ENCODE results near the gene FAM216B. TPM values are rescaled to one million over a fixed set of nuclear protein-coding genes. Genes with fewer than 3 reads are reported as not detected.

FAM216B gene
- total RNA-seq, 1 donor from 2014 or later, result not detected

DNA sequence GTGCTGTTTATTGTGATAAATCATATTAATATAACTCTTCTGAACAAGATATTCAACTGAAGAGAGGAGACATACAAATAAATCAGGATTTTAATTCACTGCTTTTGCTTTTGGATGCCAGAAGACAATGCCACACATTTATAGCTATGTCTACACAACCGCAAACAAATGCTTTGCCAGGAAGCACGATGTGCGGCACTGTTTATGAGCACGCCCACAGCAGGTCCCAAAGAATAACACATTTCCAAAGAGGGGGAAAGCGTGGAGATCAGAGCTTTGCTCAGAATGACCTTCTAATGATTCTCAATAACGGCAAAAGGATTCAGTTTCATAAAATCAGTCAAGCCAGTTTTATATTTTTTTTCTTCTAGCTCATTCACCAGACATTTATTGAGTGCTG lies 16.7 kb downstream of the FAM216B start:
- peaks cover 0 to 3% (median 0%) of the 10 kb centered on the region in 3 donors for H3K9me3 ChIP-seq (ENCODE audit: control insufficient read depth in 3 of 3, low read length in 3 of 3)
- H3K36me3 ChIP-seq (ENCODE audit: control insufficient read depth in 3 of 3, insufficient read depth in 3 of 3, low read length in 3 of 3), result no peaks in the 10 kb centered on the region
- H3K27ac ChIP-seq (ENCODE audit: low read depth, low read length), result no peak overlapping the region
- H3K4me3 ChIP-seq (ENCODE audit: low read length in 3 of 3), result no peak overlapping the region
- H3K9ac ChIP-seq (ENCODE audit: low read depth in 1 of 3, low read length in 3 of 3), result no peak overlapping the region
- no peaks in the 10 kb centered on the region for H3K4me1 ChIP-seq (ENCODE audit: control insufficient read depth in 3 of 3, insufficient read depth in 3 of 3, low read length in 3 of 3)
- peaks cover 0 to 4% (median 0%) of the 10 kb centered on the region in 3 donors for H3K27me3 ChIP-seq (ENCODE audit: control insufficient read depth in 3 of 3, insufficient read depth in 3 of 3, low read length in 3 of 3)

DNA sequence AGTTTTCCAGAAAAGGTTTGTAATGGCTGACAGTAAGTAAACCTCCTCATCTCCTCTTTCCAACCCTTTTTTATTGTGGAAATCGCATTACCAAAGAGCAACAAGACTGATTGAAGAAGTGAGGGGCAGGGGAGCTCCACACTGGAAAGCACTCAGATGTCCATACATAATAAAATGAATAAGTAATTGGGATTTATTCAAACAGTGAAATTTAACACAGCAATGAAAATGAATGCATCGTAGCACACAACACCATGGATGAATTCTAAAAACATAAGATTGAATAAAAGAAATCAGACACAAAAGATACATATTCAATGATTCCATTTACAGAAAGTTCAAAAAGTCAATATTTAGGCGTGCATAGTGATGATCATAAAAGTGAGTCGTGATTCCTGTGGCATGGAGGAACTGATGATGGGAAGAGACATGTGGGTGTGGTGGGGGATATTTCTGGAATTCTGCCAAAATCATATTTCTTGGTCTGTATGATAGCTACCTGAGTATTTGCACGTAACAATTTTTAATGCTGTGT lies 18.8 kb downstream of the FAM216B start:
- H3K9me3 ChIP-seq (ENCODE audit: control insufficient read depth in 3 of 3, low read length in 3 of 3), result peaks cover 0 to 3% (median 0%) of the 10 kb centered on the region in 3 donors
- no peak overlapping the region for H3K27ac ChIP-seq (ENCODE audit: low read depth, low read length)

DNA sequence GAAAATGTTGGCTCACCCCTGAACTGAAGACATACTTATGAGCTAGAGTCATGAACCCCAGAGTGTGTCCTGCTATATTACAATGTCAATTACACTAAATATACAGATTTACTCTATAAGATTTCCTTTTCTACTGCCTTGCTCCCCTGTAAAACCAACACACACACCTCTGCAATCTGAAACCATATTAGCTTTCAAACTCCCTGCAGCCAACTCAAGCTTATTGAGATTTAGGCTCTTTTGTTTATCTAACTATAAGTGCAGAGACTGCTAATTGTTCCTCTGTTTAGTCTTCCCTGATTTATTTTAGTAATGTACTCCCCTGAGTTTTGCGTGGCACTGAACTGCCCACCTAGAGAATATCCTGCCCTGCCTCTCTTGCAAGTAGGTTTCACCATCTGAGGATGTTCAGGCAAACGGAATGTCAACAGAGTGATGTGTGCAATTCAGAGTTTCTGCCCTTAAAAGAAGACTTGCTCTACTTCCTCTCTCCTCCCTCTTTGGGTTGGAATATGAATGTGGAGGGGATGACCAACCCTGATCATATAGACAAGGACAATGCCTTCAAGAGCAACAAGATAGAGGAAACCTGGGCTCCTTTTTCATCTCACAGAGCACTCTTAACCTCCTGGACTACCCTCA lies 22.3 kb downstream of the FAM216B start:
- Histone ChIP-seq H3K36me3 (ENCODE audit: control insufficient read depth in 3 of 3, insufficient read depth in 3 of 3, low read length in 3 of 3) (no peaks in the 10 kb centered on the region), H3K27me3 (ENCODE audit: control insufficient read depth in 3 of 3, insufficient read depth in 3 of 3, low read length in 3 of 3) (peaks cover 0 to 2% (median 0%) of the 10 kb centered on the region in 3 donors), H3K27ac (ENCODE audit: low read depth, low read length) (no peak overlapping the region)

More for the DNA sequence above, 18.8 kb downstream of the FAM216B start:
- Histone ChIP-seq H3K36me3 (ENCODE audit: control insufficient read depth in 3 of 3, insufficient read depth in 3 of 3, low read length in 3 of 3) (no peaks in the 10 kb centered on the region), H3K4me1 (ENCODE audit: control insufficient read depth in 3 of 3, insufficient read depth in 3 of 3, low read length in 3 of 3) (no peaks in the 10 kb centered on the region), H3K4me3 (ENCODE audit: low read length in 3 of 3) (no peak overlapping the region), H3K9ac (ENCODE audit: low read depth in 1 of 3, low read length in 3 of 3) (no peak overlapping the region), H3K27me3 (ENCODE audit: control insufficient read depth in 3 of 3, insufficient read depth in 3 of 3, low read length in 3 of 3) (peaks cover 0 to 4% (median 0%) of the 10 kb centered on the region in 3 donors)

DNA sequence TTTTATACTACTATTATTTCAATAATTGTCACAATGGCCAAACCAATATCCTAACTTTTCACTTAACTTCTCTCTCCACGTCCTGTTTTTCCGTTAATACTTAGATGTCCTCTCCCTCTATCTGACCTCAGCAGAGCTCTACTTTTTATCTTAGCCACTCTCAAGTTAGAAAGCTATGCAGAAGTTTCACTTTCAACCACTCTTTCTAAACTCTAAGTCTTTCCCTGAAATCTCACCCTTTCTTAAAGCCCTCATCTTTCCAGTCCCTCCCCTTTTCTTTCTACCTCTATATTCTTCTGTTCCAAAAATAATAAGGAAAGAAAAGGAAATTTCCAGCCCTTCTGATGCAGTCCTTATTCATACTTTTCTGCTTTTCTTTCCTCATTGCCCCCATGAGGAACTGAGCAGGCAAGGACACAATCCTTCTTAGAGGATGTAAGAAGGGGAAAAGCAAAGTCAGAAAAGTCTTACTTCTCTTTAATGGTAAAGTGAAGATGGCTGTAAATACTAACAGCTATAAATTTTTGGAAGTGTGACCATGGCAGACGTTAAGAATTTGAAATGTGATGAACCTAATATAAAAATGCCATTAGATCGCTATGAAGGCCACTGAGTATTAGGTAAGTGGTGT lies 23.0 kb downstream of the FAM216B start:
- Histone ChIP-seq H3K9me3 (ENCODE audit: control insufficient read depth in 3 of 3, low read length in 3 of 3) (peaks cover 0 to under 1% (median 0%) of the 10 kb centered on the region in 3 donors), H3K9ac (ENCODE audit: low read depth in 1 of 3, low read length in 3 of 3) (no peak overlapping the region), H3K36me3 (ENCODE audit: control insufficient read depth in 3 of 3, insufficient read depth in 3 of 3, low read length in 3 of 3) (no peaks in the 10 kb centered on the region), H3K27ac (ENCODE audit: low read depth, low read length) (no peak overlapping the region), H3K4me1 (ENCODE audit: control insufficient read depth in 3 of 3, insufficient read depth in 3 of 3, low read length in 3 of 3) (no peaks in the 10 kb centered on the region), H3K27me3 (ENCODE audit: control insufficient read depth in 3 of 3, insufficient read depth in 3 of 3, low read length in 3 of 3) (peaks cover 0 to 2% (median 0%) of the 10 kb centered on the region in 3 donors), H3K4me3 (ENCODE audit: low read length in 3 of 3) (no peak overlapping the region)

More for the DNA sequence above, 22.3 kb downstream of the FAM216B start:
- Histone ChIP-seq H3K9ac (ENCODE audit: low read depth in 1 of 3, low read length in 3 of 3) (no peak overlapping the region), H3K9me3 (ENCODE audit: control insufficient read depth in 3 of 3, low read length in 3 of 3) (peaks cover 0 to 3% (median 0%) of the 10 kb centered on the region in 3 donors), H3K4me3 (ENCODE audit: low read length in 3 of 3) (no peak overlapping the region), H3K4me1 (ENCODE audit: control insufficient read depth in 3 of 3, insufficient read depth in 3 of 3, low read length in 3 of 3) (no peaks in the 10 kb centered on the region)

DNA sequence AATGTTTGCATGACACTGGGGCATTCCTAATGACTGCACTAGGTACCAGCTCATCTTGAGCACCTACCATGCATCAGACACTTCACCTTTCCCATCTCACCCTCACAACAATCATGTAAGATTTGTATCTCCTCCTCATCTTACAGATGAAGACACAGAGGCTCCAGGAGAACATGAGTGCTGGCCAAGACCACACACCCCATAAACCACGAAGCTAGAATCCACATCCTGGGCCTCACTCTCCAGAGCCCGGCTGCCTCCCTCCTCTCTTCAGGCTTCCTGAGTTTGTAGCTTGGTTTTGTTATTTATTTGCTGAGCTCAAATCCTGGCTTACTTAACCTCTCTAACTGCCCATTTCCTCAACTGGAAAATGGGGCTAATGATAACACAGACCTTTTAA lies 25.9 kb downstream of the FAM216B start:
- Histone ChIP-seq H3K9me3 (ENCODE audit: control insufficient read depth in 3 of 3, low read length in 3 of 3) (no peaks in the 10 kb centered on the region), H3K27me3 (ENCODE audit: control insufficient read depth in 3 of 3, insufficient read depth in 3 of 3, low read length in 3 of 3) (peaks cover 0 to 2% (median 0%) of the 10 kb centered on the region in 3 donors), H3K4me3 (ENCODE audit: low read length in 3 of 3) (no peak overlapping the region), H3K36me3 (ENCODE audit: control insufficient read depth in 3 of 3, insufficient read depth in 3 of 3, low read length in 3 of 3) (no peaks in the 10 kb centered on the region), H3K9ac (ENCODE audit: low read depth in 1 of 3, low read length in 3 of 3) (no peak overlapping the region), H3K27ac (ENCODE audit: low read depth, low read length) (no peak overlapping the region), H3K4me1 (ENCODE audit: control insufficient read depth in 3 of 3, insufficient read depth in 3 of 3, low read length in 3 of 3) (no peaks in the 10 kb centered on the region)

DNA sequence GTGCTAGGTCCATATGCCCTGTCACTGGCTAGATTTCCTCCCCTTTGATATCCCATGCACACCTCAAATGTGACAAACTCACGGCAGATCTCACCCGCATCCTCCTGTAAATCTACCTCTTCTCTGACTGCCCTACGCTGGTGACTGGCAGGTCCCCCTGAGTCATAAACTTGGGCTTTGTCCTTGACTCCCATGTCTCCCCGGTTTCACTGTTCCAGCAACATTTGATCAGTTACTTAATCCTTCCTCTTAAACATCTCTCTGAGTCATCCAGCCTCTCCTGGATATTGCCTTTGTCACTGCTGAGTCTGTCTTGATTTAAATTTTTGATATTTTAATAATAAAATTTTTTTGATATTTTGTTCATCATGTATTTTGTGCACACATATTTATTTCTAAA lies 26.5 kb downstream of the FAM216B start:
- Histone ChIP-seq H3K9ac (ENCODE audit: low read depth in 1 of 3, low read length in 3 of 3) (no peak overlapping the region), H3K36me3 (ENCODE audit: control insufficient read depth in 3 of 3, insufficient read depth in 3 of 3, low read length in 3 of 3) (no peaks in the 10 kb centered on the region), H3K9me3 (ENCODE audit: control insufficient read depth in 3 of 3, low read length in 3 of 3) (no peaks in the 10 kb centered on the region), H3K27ac (ENCODE audit: low read depth, low read length) (no peak overlapping the region), H3K4me1 (ENCODE audit: control insufficient read depth in 3 of 3, insufficient read depth in 3 of 3, low read length in 3 of 3) (no peaks in the 10 kb centered on the region), H3K4me3 (ENCODE audit: low read length in 3 of 3) (no peak overlapping the region), H3K27me3 (ENCODE audit: control insufficient read depth in 3 of 3, insufficient read depth in 3 of 3, low read length in 3 of 3) (peaks cover 0 to 2% (median 0%) of the 10 kb centered on the region in 3 donors)

DNA sequence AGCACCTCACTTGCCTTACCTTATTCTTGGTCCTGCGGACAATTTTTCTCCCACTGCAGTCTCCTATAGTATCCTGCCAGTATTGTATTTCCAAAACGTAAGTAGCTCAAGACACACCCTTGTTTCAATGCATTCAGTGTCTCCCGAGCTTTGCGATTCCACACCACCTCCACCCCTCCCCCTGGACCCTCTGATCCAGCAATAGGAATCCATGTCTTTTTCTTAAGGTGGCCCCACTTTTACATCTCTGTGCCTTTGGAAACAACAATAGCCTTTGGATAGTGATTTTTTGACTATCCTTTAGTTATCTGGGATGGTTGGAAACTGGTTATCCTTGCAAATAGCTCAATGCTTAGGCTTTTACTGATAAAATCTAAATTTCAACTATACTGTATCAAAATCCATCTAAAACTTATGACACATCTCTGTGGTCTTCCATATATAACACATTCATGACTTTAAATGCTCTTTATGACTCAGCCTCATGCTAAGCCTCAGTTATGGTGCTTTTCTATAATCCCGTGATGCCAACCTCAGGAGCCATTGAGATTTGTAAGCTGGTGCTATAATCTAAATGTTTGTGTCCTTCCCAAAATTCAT lies 27.1 kb downstream of the FAM216B start:
- H3K9ac ChIP-seq (ENCODE audit: low read depth in 1 of 3, low read length in 3 of 3), result no peak overlapping the region
- H3K27ac ChIP-seq (ENCODE audit: low read depth, low read length), result no peak overlapping the region
- no peaks in the 10 kb centered on the region for H3K9me3 ChIP-seq (ENCODE audit: control insufficient read depth in 3 of 3, low read length in 3 of 3)
- peaks cover 0 to 2% (median 0%) of the 10 kb centered on the region in 3 donors for H3K27me3 ChIP-seq (ENCODE audit: control insufficient read depth in 3 of 3, insufficient read depth in 3 of 3, low read length in 3 of 3)
- H3K36me3 ChIP-seq (ENCODE audit: control insufficient read depth in 3 of 3, insufficient read depth in 3 of 3, low read length in 3 of 3), result no peaks in the 10 kb centered on the region
- H3K4me3 ChIP-seq (ENCODE audit: low read length in 3 of 3), result no peak overlapping the region
- no peaks in the 10 kb centered on the region for H3K4me1 ChIP-seq (ENCODE audit: control insufficient read depth in 3 of 3, insufficient read depth in 3 of 3, low read length in 3 of 3)

DNA sequence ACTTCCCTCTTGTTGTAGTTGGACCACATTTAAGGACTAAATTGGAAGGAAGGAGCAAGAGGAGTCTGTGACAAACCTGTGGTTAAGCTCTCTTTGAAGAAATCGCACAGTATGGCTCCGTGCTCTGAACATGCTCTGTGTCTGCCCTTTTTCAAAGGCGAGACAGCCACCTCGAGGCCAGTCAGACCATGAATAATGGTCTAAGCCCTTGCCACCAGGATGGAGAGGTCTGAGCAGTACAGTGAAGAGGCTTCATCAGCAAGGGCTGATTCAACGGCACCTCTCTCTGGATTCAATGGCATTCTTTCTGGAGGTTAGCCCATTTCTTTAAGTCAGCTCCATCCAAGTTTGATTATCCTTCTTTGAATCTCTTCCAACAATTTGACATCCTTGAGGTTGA lies 30.9 kb downstream of the FAM216B start:
- H3K9me3 ChIP-seq (ENCODE audit: control insufficient read depth in 3 of 3, low read length in 3 of 3), result no peaks in the 10 kb centered on the region
- no peak overlapping the region for H3K27ac ChIP-seq (ENCODE audit: low read depth, low read length)
- H3K9ac ChIP-seq (ENCODE audit: low read depth in 1 of 3, low read length in 3 of 3), result no peak overlapping the region
- no peaks in the 10 kb centered on the region for H3K4me1 ChIP-seq (ENCODE audit: control insufficient read depth in 3 of 3, insufficient read depth in 3 of 3, low read length in 3 of 3)
- no peaks in the 10 kb centered on the region for H3K27me3 ChIP-seq (ENCODE audit: control insufficient read depth in 3 of 3, insufficient read depth in 3 of 3, low read length in 3 of 3)
- no peaks in the 10 kb centered on the region for H3K36me3 ChIP-seq (ENCODE audit: control insufficient read depth in 3 of 3, insufficient read depth in 3 of 3, low read length in 3 of 3)
- no peak overlapping the region for H3K4me3 ChIP-seq (ENCODE audit: low read length in 3 of 3)

DNA sequence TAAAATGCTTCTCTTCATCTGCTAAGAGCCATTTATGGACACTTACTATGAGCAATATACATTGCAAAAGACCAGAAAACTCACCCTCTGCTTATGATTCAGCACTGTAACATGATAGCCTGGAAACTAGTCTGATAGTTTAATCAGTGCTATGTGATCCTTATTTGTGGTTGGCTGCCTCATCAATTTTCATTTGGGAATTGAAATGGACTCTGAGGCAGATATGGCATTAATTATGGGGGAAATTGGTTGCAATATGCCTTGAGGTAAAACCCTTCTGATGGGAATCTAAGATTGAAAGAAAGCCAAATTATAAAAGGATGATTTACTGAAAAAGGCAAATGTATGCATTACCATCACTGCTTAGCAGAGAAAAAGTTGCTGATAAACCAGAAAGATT lies 33.5 kb downstream of the FAM216B start:
- no peak overlapping the region for H3K9ac ChIP-seq (ENCODE audit: low read depth in 1 of 3, low read length in 3 of 3)
- H3K36me3 ChIP-seq (ENCODE audit: control insufficient read depth in 3 of 3, insufficient read depth in 3 of 3, low read length in 3 of 3), result no peaks in the 10 kb centered on the region
- H3K27me3 ChIP-seq (ENCODE audit: control insufficient read depth in 3 of 3, insufficient read depth in 3 of 3, low read length in 3 of 3), result no peaks in the 10 kb centered on the region
- H3K9me3 ChIP-seq (ENCODE audit: control insufficient read depth in 3 of 3, low read length in 3 of 3), result no peaks in the 10 kb centered on the region
- H3K27ac ChIP-seq (ENCODE audit: low read depth, low read length), result no peak overlapping the region
- no peaks in the 10 kb centered on the region for H3K4me1 ChIP-seq (ENCODE audit: control insufficient read depth in 3 of 3, insufficient read depth in 3 of 3, low read length in 3 of 3)
- no peak overlapping the region for H3K4me3 ChIP-seq (ENCODE audit: low read length in 3 of 3)

DNA sequence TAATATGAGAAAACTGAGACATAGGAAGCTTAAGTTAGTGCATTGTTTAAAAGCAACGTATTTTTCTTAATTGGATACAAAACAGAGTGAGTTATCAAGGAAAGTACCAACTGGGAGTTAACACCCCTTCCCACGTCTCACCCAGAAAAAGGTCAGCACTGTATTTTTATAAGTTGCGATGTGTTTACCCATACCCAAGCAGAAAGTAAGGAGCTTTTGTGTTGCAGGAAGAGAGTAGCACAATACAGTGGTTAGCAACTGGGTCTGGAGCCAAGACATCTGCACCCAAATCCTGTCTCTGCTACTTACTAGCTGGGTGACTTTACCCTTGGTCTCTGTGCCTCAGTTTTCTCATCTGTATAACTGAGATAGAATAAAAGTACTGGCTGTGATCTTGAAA lies 34.3 kb downstream of the FAM216B start:
- Histone ChIP-seq H3K9me3 (ENCODE audit: control insufficient read depth in 3 of 3, low read length in 3 of 3) (no peaks in the 10 kb centered on the region), H3K9ac (ENCODE audit: low read depth in 1 of 3, low read length in 3 of 3) (no peak overlapping the region), H3K4me1 (ENCODE audit: control insufficient read depth in 3 of 3, insufficient read depth in 3 of 3, low read length in 3 of 3) (no peaks in the 10 kb centered on the region), H3K36me3 (ENCODE audit: control insufficient read depth in 3 of 3, insufficient read depth in 3 of 3, low read length in 3 of 3) (no peaks in the 10 kb centered on the region), H3K27ac (ENCODE audit: low read depth, low read length) (no peak overlapping the region), H3K27me3 (ENCODE audit: control insufficient read depth in 3 of 3, insufficient read depth in 3 of 3, low read length in 3 of 3) (no peaks in the 10 kb centered on the region), H3K4me3 (ENCODE audit: low read length in 3 of 3) (no peak overlapping the region)

All from skeletal muscle tissue (tissue), 4 donors.